OCI-LY3 (cell line): ENCODE data around the gene CD247.

Source experiments
- CTCF ChIP-seq: fragments of 200-600, 300-600 bp; sonication (generic); IDR thresholded peaks from 2 replicates; pipeline ENCODE4 v1.5.1; 2014; ENCODE audit warnings: antibody characterized with exemption, low read length, low read depth
- EZH2phosphoT487 ChIP-seq: fragments of 200-600 bp; shearing (Covaris generic); IDR thresholded peaks from 2 replicates; pipeline ENCODE4 v1.6.1; 2018; ENCODE audit warnings: antibody characterized with exemption, mixed run types, low read depth

- TF ChIP-seq CTCF (no peak), EZH2phosphoT487 (no peak)
These were observed 52.6 kb downstream of the CD247 start for GRCh38 chr1:167465743-167466142.
